GM18951 (cell line): ENCODE results near the gene FAM163B.
"Not testable (repeated sequence)": the region's sequence is repeated elsewhere in the genome, so short reads cannot be mapped to it uniquely, and the experiment has no call there.

Experiments
- POLR2A ChIP-seq: IDR thresholded peaks from 4 replicates; pipeline ENCODE4 v1.6.1; 2011; ENCODE audit warnings: mild to moderate bottlenecking; ENCODE audit not compliant: insufficient read length, insufficient read depth; ENCODE audit errors: extremely low read depth
- in situ Hi-C: fragments of 300-500 bp; cut with MboI; formaldehyde crosslinking; loops from one replicate; pipeline ENCODE4 v1.12.0; 2022; ENCODE audit warnings: low sequenced_read_pairs, mixed read lengths, inconsistent platforms; ENCODE audit not compliant: unreplicated experiment

Gene FAM163B

GRCh38 chr9:133635098-133635497 lies 25.9 kb upstream of the FAM163B start:
- in situ Hi-C loops, result no loop called here
- no peak for TF ChIP-seq POLR2A

GRCh38 chr9:133634081-133634691 lies 25.0 kb upstream of the FAM163B start:
- in situ Hi-C loops, result no loop called here

GRCh38 chr9:133633681-133634080 lies 24.5 kb upstream of the FAM163B start:
- in situ Hi-C loops, result no loop called here
- no peak for TF ChIP-seq POLR2A

More at GRCh38 chr9:133634081-133634691, 25.0 kb upstream of the FAM163B start:
- no peak for TF ChIP-seq POLR2A

DNA sequence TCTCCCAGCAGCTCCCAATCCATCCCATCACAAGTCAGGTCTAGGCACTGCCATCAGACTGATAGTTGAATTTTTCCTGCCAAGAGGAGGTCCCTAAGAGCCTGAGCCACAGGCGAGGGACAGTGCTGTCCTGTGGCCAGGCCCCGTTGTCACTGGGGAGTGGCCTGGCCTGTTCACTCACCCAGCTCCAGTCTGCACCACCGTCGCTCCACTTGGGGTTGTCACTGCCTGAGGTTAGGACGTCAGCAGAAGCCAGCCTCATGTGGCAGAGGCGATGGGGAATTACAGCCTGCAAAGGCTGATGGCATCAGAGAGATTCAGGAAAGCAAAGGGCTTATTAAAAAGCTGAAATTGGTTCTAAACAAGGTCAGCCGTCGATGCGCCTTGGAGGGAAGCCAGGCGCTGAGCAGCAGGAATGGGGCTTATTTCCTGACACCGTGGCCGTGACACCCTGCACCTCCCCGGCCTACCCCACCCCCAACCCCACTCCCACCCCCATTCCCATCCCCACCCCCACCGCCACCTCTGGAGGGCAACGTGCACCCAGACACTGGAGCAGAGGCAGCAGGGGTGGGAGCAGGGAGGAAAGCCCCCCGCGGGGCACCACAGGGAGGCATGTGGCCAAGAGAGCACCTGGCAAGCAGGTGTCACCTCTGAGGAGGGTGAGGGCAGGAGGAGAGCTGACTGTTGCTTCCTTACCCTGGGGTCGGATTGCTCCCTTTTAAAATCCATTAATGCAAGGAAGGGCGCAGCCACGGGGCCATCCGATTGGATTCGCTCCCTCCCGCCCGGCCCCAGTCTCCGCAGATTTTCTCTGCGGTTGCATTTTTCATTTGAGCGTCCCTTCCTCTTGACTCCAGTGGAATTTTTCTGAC lies 23.9 kb upstream of the FAM163B start:
- TF ChIP-seq POLR2A, result no peak
- in situ Hi-C loops, result no loop called here

- in situ Hi-C loops, result no loop called here
- no peak for TF ChIP-seq POLR2A
These were observed 21.9 kb upstream of the FAM163B start for GRCh38 chr9:133631111-133631510.

GRCh38 chr9:133629221-133630110 lies 20.3 kb upstream of the FAM163B start:
- in situ Hi-C loops, result no loop called here
- TF ChIP-seq POLR2A, result no peak

- in situ Hi-C loops, result no loop called here
- no peak for TF ChIP-seq POLR2A
These were observed 19.6 kb upstream of the FAM163B start for GRCh38 chr9:133628766-133629165.

DNA sequence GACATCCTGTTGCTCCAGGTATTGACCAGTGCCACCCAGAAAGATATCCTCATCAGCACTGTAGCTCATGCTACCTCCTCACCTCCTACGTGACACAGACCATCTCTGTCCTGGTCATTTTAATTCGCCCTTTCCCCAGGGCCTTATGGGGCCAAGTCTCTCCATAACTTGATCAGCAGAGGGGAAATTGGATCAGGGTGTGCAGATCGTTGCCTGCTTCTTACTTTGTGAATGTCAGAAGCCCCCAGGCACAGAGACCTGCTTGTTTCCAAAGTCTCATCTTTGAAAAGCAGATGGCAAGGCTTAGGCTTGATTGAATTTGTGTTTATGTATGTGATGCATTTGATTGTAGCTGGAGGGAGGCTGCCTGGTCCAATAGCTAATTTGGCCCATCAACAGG lies 18.2 kb upstream of the FAM163B start:
- in situ Hi-C loops, result no loop called here
- no peak for TF ChIP-seq POLR2A

- in situ Hi-C loops, result not testable (repeated sequence)
These were observed 16.8 kb upstream of the FAM163B start for GRCh38 chr9:133626008-133626407.

DNA sequence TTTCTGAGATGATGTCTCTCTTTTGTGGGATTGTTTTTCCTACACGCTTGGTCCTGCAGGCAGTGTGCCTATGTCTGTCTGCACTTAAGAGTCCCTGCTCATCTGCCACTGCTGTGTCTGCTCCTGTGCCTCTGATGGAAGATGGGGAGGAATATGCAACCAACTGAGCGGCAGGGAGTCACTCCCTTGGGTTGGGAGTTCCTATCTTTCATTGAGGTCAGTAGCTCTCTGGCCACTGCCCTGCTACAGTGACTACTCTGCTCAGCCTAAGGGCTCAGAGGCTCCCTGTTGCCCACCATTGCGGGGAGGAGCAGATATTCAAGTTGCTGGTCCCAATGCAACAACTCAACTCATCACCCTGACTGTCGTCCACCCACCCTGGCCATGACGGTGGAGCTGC lies 13.4 kb upstream of the FAM163B start:
- TF ChIP-seq POLR2A, result no peak
- in situ Hi-C loops, result no loop called here

DNA sequence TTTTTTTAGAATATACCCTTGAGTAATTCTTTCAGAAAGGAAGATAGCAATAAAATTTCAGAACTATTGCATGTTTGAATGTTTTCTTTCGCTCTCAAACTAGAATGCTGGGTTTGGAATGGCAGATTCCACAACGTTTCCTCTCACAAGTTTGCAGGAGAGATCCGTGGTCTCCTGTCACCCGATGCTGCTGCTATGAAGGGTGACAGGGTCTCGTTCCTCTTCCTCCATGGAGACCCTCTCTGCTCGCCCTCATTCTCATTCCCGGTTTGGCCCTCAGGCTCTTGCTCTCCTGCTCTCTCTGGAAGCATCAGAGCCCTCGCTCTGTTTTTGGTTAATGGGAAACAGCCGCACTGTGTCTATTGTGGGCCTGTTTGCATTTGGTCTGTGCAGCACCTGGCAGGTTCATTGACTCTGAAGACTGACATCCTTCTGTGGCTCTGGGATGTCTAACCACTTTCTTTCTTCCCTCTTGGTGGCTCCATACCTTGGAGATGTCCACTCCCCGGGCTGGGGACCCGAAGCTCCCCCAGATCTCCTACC lies 12.6 kb upstream of the FAM163B start:
- TF ChIP-seq POLR2A, result no peak
- in situ Hi-C loops, result no loop called here

GRCh38 chr9:133619791-133620190 lies 10.6 kb upstream of the FAM163B start:
- in situ Hi-C loops, result no loop called here
- no peak for TF ChIP-seq POLR2A

DNA sequence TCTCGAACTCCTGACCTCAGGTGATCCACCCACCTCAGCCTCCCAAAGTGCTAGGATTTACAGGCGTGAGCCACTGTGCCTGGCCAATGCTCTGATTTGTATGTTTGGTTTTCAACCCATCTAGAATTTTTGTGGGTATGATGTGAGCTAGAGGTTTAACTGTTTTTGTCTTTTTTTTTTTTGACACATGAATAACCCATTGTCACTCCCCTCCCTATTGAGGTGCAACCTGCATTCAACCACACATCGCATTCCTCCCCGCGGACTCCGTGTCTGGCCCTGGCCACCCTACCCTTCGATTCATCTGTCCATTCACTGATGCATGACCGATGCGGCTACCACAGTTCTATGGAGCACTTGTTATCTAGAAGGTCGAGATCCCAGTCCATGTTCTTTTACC lies 9.5 kb upstream of the FAM163B start:
- in situ Hi-C loops, result no loop called here
- TF ChIP-seq POLR2A, result no peak
